HT1080 (cell line): ENCODE results near the gene RIPOR3. TPM values are rescaled to one million over a fixed set of nuclear protein-coding genes. Genes with fewer than 3 reads are reported as not detected.
"Not testable (repeated sequence)": the region's sequence is repeated elsewhere in the genome, so short reads cannot be mapped to it uniquely, and the experiment has no call there.

Experiments used
- DNase-seq: peaks from one replicate; pipeline ENCODE4 v3.0.0-alpha.2; 2015; ENCODE audit warnings: low read depth
- total RNA-seq: library from RNA; depleted of rRNA; stranded (reverse); fragments of >200 nt; shearing (Covaris generic); gene quantifications from 2 replicates; pipeline ENCODE4 v1.2.3, GENCODE V29; 2014

Gene RIPOR3
- total RNA-seq, 1 experiment from 2014 or later, result not detected

GRCh38 chr20:50681359-50682064 lies 9.8 kb downstream of the RIPOR3 start:
- DNase-seq, result no peak

GRCh38 chr20:50680105-50680960 lies 11.0 kb downstream of the RIPOR3 start:
- DNase-seq, result no peak

GRCh38 chr20:50679753-50680104 lies 11.6 kb downstream of the RIPOR3 start:
- no peak for DNase-seq

- DNase-seq, result no peak
Observed at GRCh38 chr20:50678169-50678898, 13.0 kb downstream of the RIPOR3 start.

- DNase-seq, result no peak
Observed at GRCh38 chr20:50676858-50677257, 14.5 kb downstream of the RIPOR3 start.

GRCh38 chr20:50676377-50676731 lies 15.0 kb downstream of the RIPOR3 start:
- not testable (repeated sequence) for DNase-seq

GRCh38 chr20:50675671-50676376 lies 15.5 kb downstream of the RIPOR3 start:
- DNase-seq, result no peak

GRCh38 chr20:50674138-50674825 lies 17.1 kb downstream of the RIPOR3 start:
- no peak for DNase-seq

- DNase-seq, result no peak
Observed at GRCh38 chr20:50673466-50674137, 17.7 kb downstream of the RIPOR3 start.

GRCh38 chr20:50673146-50673465 lies 18.2 kb downstream of the RIPOR3 start:
- DNase-seq, result no peak

GRCh38 chr20:50672400-50673145 lies 18.8 kb downstream of the RIPOR3 start:
- DNase-seq, result no peak

- DNase-seq, result no peak
Observed at GRCh38 chr20:50671626-50672025, 19.7 kb downstream of the RIPOR3 start.

GRCh38 chr20:50671010-50671409 lies 20.3 kb downstream of the RIPOR3 start:
- not testable (repeated sequence) for DNase-seq

- DNase-seq, result peak; percentile 45
Observed at GRCh38 chr20:50670126-50670862, 21.0 kb downstream of the RIPOR3 start.

- no peak for DNase-seq
Observed at GRCh38 chr20:50668798-50669197, 22.5 kb downstream of the RIPOR3 start.

GRCh38 chr20:50668326-50668725 lies 23.0 kb downstream of the RIPOR3 start:
- no peak for DNase-seq

- DNase-seq, result no peak
Observed at GRCh38 chr20:50666709-50667298, 24.5 kb downstream of the RIPOR3 start.

GRCh38 chr20:50664254-50664653 lies 27.1 kb downstream of the RIPOR3 start:
- DNase-seq, result no peak
